IPS-18a (cell line): ENCODE results near the gene IP6K1.
A peak's percentile ranks its signal among the peaks of the same experiment; 100 is the strongest.

Experiments used
- H3K27ac ChIP-seq: one replicate; pipeline ENCODE4 v1.5.1; 2013; ENCODE audit warnings: low read length
- H3K27me3 ChIP-seq: one replicate; pipeline ENCODE4 v1.6.1; 2013; ENCODE audit warnings: mild to moderate bottlenecking, low read length; ENCODE audit not compliant: control insufficient read depth, insufficient read depth
- H3K36me3 ChIP-seq: one replicate; pipeline ENCODE4 v1.6.1; 2013; ENCODE audit warnings: low read depth, low read length; ENCODE audit not compliant: control insufficient read depth
- H3K4me1 ChIP-seq: one replicate; pipeline ENCODE4 v1.6.1; 2013; ENCODE audit warnings: low read depth, low read length; ENCODE audit not compliant: control insufficient read depth
- H3K4me3 ChIP-seq: one replicate; pipeline ENCODE4 v1.5.1; 2013; ENCODE audit warnings: low read length
- H3K9ac ChIP-seq: one replicate; pipeline ENCODE4 v1.6.1; 2013; ENCODE audit warnings: mild to moderate bottlenecking, low read length, moderate library complexity
- H3K9me3 ChIP-seq: one replicate; pipeline ENCODE4 v1.6.1; 2013; ENCODE audit warnings: low read depth, low read length; ENCODE audit not compliant: control insufficient read depth

IP6K1 gene

GRCh38 chr3:49719214-49719884, 67.0 kb downstream of the IP6K1 start, which contains the start of gene AMIGO3:
Gene AMIGO3 (minus strand): TSS chr3:49719684. CDS start chr3:49719465, 219 bp downstream.
- Histone ChIP-seq H3K4me1 (peaks cover 8% of the 10 kb centered on the region), H3K4me3 (peak within 1 kb of the TSS; percentile 69), H3K9me3 (no peaks in the 10 kb centered on the region), H3K36me3 (peaks cover 10% of the 10 kb centered on the region), H3K9ac (peak within 1 kb of the TSS; percentile 68), H3K27me3 (no peaks in the 10 kb centered on the region), H3K27ac (no peak within 1 kb of the TSS)

GRCh38 chr3:49718858-49719213, 67.5 kb downstream of the IP6K1 start:
- H3K36me3 ChIP-seq, result peaks cover 10% of the 10 kb centered on the region
- H3K9ac ChIP-seq, result peak overlapping the region; percentile 68
- peak overlapping the region; percentile 69 for H3K4me3 ChIP-seq

GRCh38 chr3:49717959-49718857, 68.1 kb downstream of the IP6K1 start:
- peak overlapping the region; percentile 69 for H3K4me3 ChIP-seq
- no peak overlapping the region for H3K27ac ChIP-seq
- peaks cover 8% of the 10 kb centered on the region for H3K4me1 ChIP-seq
- H3K9ac ChIP-seq, result no peak overlapping the region
- peaks cover 10% of the 10 kb centered on the region for H3K36me3 ChIP-seq
- H3K9me3 ChIP-seq, result no peaks in the 10 kb centered on the region
- H3K27me3 ChIP-seq, result no peaks in the 10 kb centered on the region

More at GRCh38 chr3:49718858-49719213, 67.5 kb downstream of the IP6K1 start:
- no peaks in the 10 kb centered on the region for H3K27me3 ChIP-seq
- H3K4me1 ChIP-seq, result peaks cover 8% of the 10 kb centered on the region
- H3K27ac ChIP-seq, result no peak overlapping the region
- no peaks in the 10 kb centered on the region for H3K9me3 ChIP-seq

GRCh38 chr3:49717211-49717958, 69.0 kb downstream of the IP6K1 start:
- H3K4me3 ChIP-seq, result no peak overlapping the region
- H3K4me1 ChIP-seq, result peaks cover 4% of the 10 kb centered on the region
- H3K9ac ChIP-seq, result no peak overlapping the region
- no peaks in the 10 kb centered on the region for H3K9me3 ChIP-seq
- H3K36me3 ChIP-seq, result peaks cover 10% of the 10 kb centered on the region
- no peak overlapping the region for H3K27ac ChIP-seq
- no peaks in the 10 kb centered on the region for H3K27me3 ChIP-seq

GRCh38 chr3:49716691-49717210, 69.6 kb downstream of the IP6K1 start:
- no peaks in the 10 kb centered on the region for H3K9me3 ChIP-seq
- H3K27me3 ChIP-seq, result no peaks in the 10 kb centered on the region
- H3K36me3 ChIP-seq, result peaks cover 10% of the 10 kb centered on the region
- no peak overlapping the region for H3K4me3 ChIP-seq
- H3K27ac ChIP-seq, result no peak overlapping the region
- H3K4me1 ChIP-seq, result peaks cover 4% of the 10 kb centered on the region
- H3K9ac ChIP-seq, result no peak overlapping the region

GRCh38 chr3:49716169-49716568, 70.2 kb downstream of the IP6K1 start:
- Histone ChIP-seq H3K4me1 (peaks cover 4% of the 10 kb centered on the region), H3K36me3 (peaks cover 6% of the 10 kb centered on the region)

GRCh38 chr3:49715611-49716121, 70.7 kb downstream of the IP6K1 start:
- Histone ChIP-seq H3K36me3 (peaks cover under 1% of the 10 kb centered on the region), H3K4me1 (peaks cover 4% of the 10 kb centered on the region), H3K9ac (no peak overlapping the region), H3K27me3 (no peaks in the 10 kb centered on the region), H3K4me3 (no peak overlapping the region), H3K9me3 (no peaks in the 10 kb centered on the region), H3K27ac (no peak overlapping the region)

More at GRCh38 chr3:49716169-49716568, 70.2 kb downstream of the IP6K1 start:
- Histone ChIP-seq H3K27ac (no peak overlapping the region), H3K9ac (no peak overlapping the region), H3K27me3 (no peaks in the 10 kb centered on the region), H3K4me3 (no peak overlapping the region), H3K9me3 (no peaks in the 10 kb centered on the region)

- Histone ChIP-seq H3K9me3 (no peaks in the 10 kb centered on the region), H3K27ac (no peak overlapping the region), H3K9ac (no peak overlapping the region), H3K36me3 (no peaks in the 10 kb centered on the region), H3K4me3 (no peak overlapping the region), H3K4me1 (peaks cover 4% of the 10 kb centered on the region), H3K27me3 (no peaks in the 10 kb centered on the region)
These were observed 71.4 kb downstream of the IP6K1 start for GRCh38 chr3:49714728-49715550.

- H3K4me3 ChIP-seq, result no peak overlapping the region
- no peaks in the 10 kb centered on the region for H3K36me3 ChIP-seq
- H3K9me3 ChIP-seq, result no peaks in the 10 kb centered on the region
- H3K27me3 ChIP-seq, result no peaks in the 10 kb centered on the region
- no peak overlapping the region for H3K9ac ChIP-seq
- H3K4me1 ChIP-seq, result no peaks in the 10 kb centered on the region
- H3K27ac ChIP-seq, result no peak overlapping the region
These were observed 72.8 kb downstream of the IP6K1 start for GRCh38 chr3:49713336-49714105.
